WTC11 (cell line): ENCODE measurements around the gene GIPC2. TPM values are rescaled to one million over a fixed set of nuclear protein-coding genes. Genes with fewer than 3 reads are reported as not detected.

Experiments used
- ATAC-seq: fragments of 200-7000 bp; cut with Tn5 transposase; 2 replicates; pipeline ENCODE4 v1.10.0; 2021; ENCODE audit warnings: mild to moderate bottlenecking, moderate library complexity
- CTCF ChIA-PET: fragments of 300-600 bp; sonication (Branson Sonifier 250); formaldehyde crosslinking; loops from one replicate; lab custom pipeline; 2021; ENCODE audit warnings: antibody characterized with exemption; lab: Charles Lee
- POLR2A ChIA-PET: fragments of 350-600 bp; sonication (Branson Sonifier 250); formaldehyde crosslinking; loops from one replicate; lab custom pipeline; 2021; ENCODE audit warnings: antibody characterized with exemption; lab: Charles Lee
- DNase-seq: peaks from one replicate; pipeline ENCODE4 v3.0.0; 2021; ENCODE audit warnings: low spot score
- H3K27ac Mint-ChIP-seq: 2 replicates; pipeline ENCODE4 v1.8.0; 2021; ENCODE audit warnings: mixed read lengths
- H3K27me3 Mint-ChIP-seq: 2 replicates; pipeline ENCODE4 v1.8.0; 2021; ENCODE audit warnings: low read depth, mild to moderate bottlenecking, moderate library complexity, mixed read lengths
- H3K36me3 Mint-ChIP-seq: 2 replicates; pipeline ENCODE4 v1.8.0; 2021; ENCODE audit warnings: mixed read lengths
- H3K4me1 Mint-ChIP-seq: 2 replicates; pipeline ENCODE4 v1.8.0; 2022; ENCODE audit warnings: mixed read lengths
- H3K4me3 Mint-ChIP-seq: 2 replicates; pipeline ENCODE4 v1.8.0; 2021; ENCODE audit warnings: mild to moderate bottlenecking, moderate library complexity, mixed read lengths
- H3K9me3 Mint-ChIP-seq: 2 replicates; pipeline ENCODE4 v1.8.0; 2021; ENCODE audit warnings: mixed read lengths
- CTCF ChIP-seq: fragments of 200-600 bp; IDR thresholded peaks from 2 replicates; pipeline ENCODE4 v1.8.0; 2022; ENCODE audit warnings: antibody characterized with exemption
- E2F1 ChIP-seq: sonication (generic); formaldehyde crosslinking; IDR thresholded peaks from 2 replicates; pipeline ENCODE4 v1.8.0; 2022; ENCODE audit warnings: mild to moderate bottlenecking, missing genetic modification reagents
- E2F5 ChIP-seq: sonication (generic); formaldehyde crosslinking; IDR thresholded peaks from 2 replicates; pipeline ENCODE4 v1.8.1; 2022; ENCODE audit warnings: mild to moderate bottlenecking, moderate library complexity, missing genetic modification reagents
- MLX ChIP-seq: sonication (generic); formaldehyde crosslinking; IDR thresholded peaks from 2 replicates; pipeline ENCODE4 v1.8.1; 2023; ENCODE audit warnings: mild to moderate bottlenecking, missing genetic modification reagents, moderate library complexity
- NR1H2 ChIP-seq: sonication (generic); formaldehyde crosslinking; IDR thresholded peaks from 2 replicates; pipeline ENCODE4 v1.9.0; 2021; ENCODE audit warnings: mild to moderate bottlenecking, moderate library complexity, missing genetic modification reagents
- NR2C2 ChIP-seq: sonication (generic); formaldehyde crosslinking; IDR thresholded peaks from 2 replicates; pipeline ENCODE4 v1.8.0; 2022; ENCODE audit warnings: mild to moderate bottlenecking, missing genetic modification reagents
- PRRX2 ChIP-seq: fragments of 250-450 bp; sonication (Bioruptor Pico); IDR thresholded peaks from 2 replicates; pipeline ENCODE4 v1.8.0; 2021; ENCODE audit warnings: mild to moderate bottlenecking
- RELA ChIP-seq: sonication (generic); formaldehyde crosslinking; IDR thresholded peaks from 2 replicates; pipeline ENCODE4 v1.8.1; 2022; ENCODE audit warnings: missing genetic modification reagents, mild to moderate bottlenecking, borderline replicate concordance
- SMAD4 ChIP-seq: sonication (generic); formaldehyde crosslinking; IDR thresholded peaks from 2 replicates; pipeline ENCODE4 v1.8.0; 2022; ENCODE audit warnings: mild to moderate bottlenecking, missing genetic modification reagents
- SOX15 ChIP-seq: fragments of 250-450 bp; sonication (Bioruptor Pico); IDR thresholded peaks from 2 replicates; pipeline ENCODE4 v1.9.0; 2021; ENCODE audit warnings: mild to moderate bottlenecking
- TEAD1 ChIP-seq: sonication (generic); formaldehyde crosslinking; IDR thresholded peaks from 2 replicates; pipeline ENCODE4 v1.8.0; 2022; ENCODE audit warnings: mild to moderate bottlenecking, missing genetic modification reagents
- USF2 ChIP-seq: sonication (generic); formaldehyde crosslinking; IDR thresholded peaks from 2 replicates; pipeline ENCODE4 v1.8.1; 2023; ENCODE audit warnings: mild to moderate bottlenecking, missing genetic modification reagents, moderate library complexity
- ZNF281 ChIP-seq: sonication (generic); formaldehyde crosslinking; IDR thresholded peaks from 2 replicates; pipeline ENCODE4 v1.8.0; 2023; ENCODE audit warnings: mild to moderate bottlenecking, missing genetic modification reagents
- ZNF416 ChIP-seq: fragments of 250-450 bp; sonication (Bioruptor Pico); IDR thresholded peaks from 2 replicates; pipeline ENCODE4 v1.9.0; 2021; ENCODE audit warnings: mild to moderate bottlenecking, inconsistent platforms
- ZNF512 ChIP-seq: sonication (generic); formaldehyde crosslinking; IDR thresholded peaks from 2 replicates; pipeline ENCODE4 v1.8.1; 2022; ENCODE audit warnings: missing genetic modification reagents, borderline replicate concordance
- ZNF532 ChIP-seq: fragments of 250-450 bp; sonication (Bioruptor Pico); IDR thresholded peaks from 2 replicates; pipeline ENCODE4 v1.9.0; 2021; ENCODE audit warnings: mild to moderate bottlenecking, borderline replicate concordance
- ZSCAN18 ChIP-seq: fragments of 250-450 bp; sonication (Bioruptor Pico); IDR thresholded peaks from 2 replicates; pipeline ENCODE4 v2.1.2; 2022; ENCODE audit warnings: mild to moderate bottlenecking, moderate library complexity
- total RNA-seq: library from RNA; stranded (reverse); gene quantifications from 3 replicates; pipeline ENCODE4 v1.2.3, GENCODE V29; 2021

GIPC2 gene
- total RNA-seq, 1 experiment from 2014 or later = 0.83 TPM

- TF ChIP-seq USF2 (CRISPR knock-in tag) = no peak
- TF ChIP-seq NR1H2 = no peak
- TF ChIP-seq, all 79 proteins: peak for 0
These were observed 125.1 kb downstream of the GIPC2 start (continued) for GRCh38 chr1:78170859-78171258.

GRCh38 chr1:78171736-78172590, 126.2 kb downstream of the GIPC2 start:
- Mint-ChIP-seq H3K9me3 (no peaks in the 10 kb centered on the region), H3K4me1 (peaks cover 6% of the 10 kb centered on the region), H3K27ac (no peak overlapping the region), H3K36me3 (no peaks in the 10 kb centered on the region), H3K4me3 (no peak overlapping the region), H3K27me3 (peaks cover 4% of the 10 kb centered on the region; the same call in 1 of the 2 replicates)
- no peak for DNase-seq
- ChIA-PET CTCF (no interaction called here), POLR2A (interaction anchor here (0.6 kb wide), 1 partner anchor 78 kb away, joined by 3 read pairs; no protein-coding TSS in a partner anchor)
- ATAC-seq = no peak
- TF ChIP-seq SOX15 (no peak), E2F1 (CRISPR knock-in tag) (no peak), ZNF532 (CRISPR knock-in tag) (no peak), NR2C2 (CRISPR knock-in tag) (no peak), E2F5 (no peak), ZNF416 (CRISPR knock-in tag) (no peak), TEAD1 (CRISPR knock-in tag) (no peak), PRRX2 (CRISPR knock-in tag) (no peak), SMAD4 (CRISPR knock-in tag) (no peak), MLX (CRISPR knock-in tag) (no peak), ZNF512 (CRISPR knock-in tag) (no peak), ZSCAN18 (CRISPR knock-in tag) (no peak), ZNF281 (CRISPR knock-in tag) (no peak), CTCF (no peak), RELA (CRISPR knock-in tag) (no peak)
